Measurements from ENCODE around the gene CACNA1C.

The CACNA1C gene

DNA sequence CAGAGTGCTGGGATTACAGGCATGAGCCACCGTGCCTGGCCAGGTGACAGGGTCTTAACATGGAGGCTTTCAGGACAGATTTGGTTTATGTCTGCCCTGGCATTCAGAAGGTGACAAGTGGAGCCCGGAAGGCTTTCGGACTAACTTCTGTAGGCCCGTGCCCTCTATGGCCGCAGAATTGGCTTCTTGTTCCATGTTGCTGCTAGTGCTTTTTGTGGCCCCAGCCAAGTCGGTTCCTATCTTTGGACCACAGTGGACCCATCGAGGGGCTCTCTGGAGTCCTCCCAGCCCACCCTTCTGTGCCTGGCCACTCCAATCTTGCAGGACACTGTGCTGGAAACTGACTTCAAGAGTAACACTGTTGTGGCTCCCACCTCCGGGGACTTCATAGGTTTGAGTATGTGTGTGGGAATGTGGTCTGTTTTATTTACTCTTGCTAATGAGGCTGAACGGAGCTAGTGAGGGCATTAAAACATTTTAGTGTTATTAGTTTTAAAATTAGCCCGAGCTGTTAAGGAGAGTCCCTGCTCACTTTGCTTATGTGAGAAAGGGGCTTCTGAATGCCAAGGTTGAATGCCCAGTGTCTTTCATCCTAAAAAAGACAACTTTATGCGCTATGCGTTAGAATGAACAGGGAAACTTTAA, 245.9 kb downstream of the CACNA1C start:
- DNase-seq (ENCODE audit: low spot score), result no peak

DNA sequence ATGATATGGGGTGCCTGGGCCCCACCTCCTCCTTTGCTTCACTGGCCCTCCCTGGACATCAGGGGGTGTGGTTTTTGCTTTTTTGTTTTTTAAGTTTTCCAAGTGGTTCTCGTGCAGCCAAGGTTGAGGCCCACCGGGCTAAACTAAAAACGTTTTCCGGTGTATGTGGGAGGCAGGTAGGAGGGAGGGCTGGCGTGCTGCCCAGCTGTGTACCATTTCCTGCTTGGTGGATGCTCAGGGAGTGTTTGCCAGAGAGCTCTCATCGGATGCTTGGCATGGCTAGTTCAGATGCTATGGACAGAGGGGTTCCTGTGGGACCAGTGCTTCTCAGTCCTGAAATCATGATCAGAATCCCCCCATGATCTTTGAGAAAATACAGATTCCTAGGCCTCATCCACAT, 246.4 kb downstream of the CACNA1C start:
- no peak for DNase-seq (ENCODE audit: low spot score)

DNA sequence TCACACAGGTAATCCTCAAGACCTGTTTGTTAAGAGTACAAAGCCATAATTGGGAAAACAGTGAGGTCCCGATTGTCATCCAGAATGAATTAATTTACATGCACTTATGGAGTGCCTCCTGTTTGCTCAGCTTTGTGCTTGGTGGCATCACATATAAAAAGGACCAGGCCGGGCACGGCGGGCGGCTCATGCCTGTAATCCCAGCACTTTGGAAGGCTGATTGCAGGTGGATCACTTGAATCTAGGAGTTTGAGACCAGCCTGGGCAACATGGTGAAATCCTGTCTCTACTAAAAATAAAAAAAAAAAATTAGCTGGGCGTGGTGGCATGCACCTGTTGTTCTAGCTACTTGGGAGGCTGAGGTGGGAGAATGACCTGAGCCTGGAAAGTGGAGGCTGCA, 247.4 kb downstream of the CACNA1C start:
- DNase-seq (ENCODE audit: low spot score), result no peak

DNA sequence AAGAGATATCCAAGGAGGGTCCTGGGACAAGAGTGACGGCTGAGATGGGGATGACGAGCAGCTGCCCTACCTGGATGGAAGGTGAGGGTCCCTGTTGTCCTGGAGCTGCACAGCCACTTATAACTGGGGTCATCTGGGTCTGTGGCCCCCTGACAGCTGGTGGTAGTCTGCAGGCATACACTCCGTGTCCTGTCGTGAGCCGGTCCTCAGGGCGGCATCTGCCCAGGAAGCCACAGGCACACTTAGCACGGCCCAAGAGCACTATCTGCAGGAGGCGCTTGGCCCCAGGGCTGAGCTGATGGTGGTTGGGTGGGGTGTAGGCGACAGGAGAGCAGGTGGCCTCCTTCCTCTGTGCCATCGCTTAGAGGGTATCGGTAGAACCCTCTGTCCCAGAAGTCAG, 248.1 kb downstream of the CACNA1C start:
- no peak for DNase-seq (ENCODE audit: low spot score)

DNA sequence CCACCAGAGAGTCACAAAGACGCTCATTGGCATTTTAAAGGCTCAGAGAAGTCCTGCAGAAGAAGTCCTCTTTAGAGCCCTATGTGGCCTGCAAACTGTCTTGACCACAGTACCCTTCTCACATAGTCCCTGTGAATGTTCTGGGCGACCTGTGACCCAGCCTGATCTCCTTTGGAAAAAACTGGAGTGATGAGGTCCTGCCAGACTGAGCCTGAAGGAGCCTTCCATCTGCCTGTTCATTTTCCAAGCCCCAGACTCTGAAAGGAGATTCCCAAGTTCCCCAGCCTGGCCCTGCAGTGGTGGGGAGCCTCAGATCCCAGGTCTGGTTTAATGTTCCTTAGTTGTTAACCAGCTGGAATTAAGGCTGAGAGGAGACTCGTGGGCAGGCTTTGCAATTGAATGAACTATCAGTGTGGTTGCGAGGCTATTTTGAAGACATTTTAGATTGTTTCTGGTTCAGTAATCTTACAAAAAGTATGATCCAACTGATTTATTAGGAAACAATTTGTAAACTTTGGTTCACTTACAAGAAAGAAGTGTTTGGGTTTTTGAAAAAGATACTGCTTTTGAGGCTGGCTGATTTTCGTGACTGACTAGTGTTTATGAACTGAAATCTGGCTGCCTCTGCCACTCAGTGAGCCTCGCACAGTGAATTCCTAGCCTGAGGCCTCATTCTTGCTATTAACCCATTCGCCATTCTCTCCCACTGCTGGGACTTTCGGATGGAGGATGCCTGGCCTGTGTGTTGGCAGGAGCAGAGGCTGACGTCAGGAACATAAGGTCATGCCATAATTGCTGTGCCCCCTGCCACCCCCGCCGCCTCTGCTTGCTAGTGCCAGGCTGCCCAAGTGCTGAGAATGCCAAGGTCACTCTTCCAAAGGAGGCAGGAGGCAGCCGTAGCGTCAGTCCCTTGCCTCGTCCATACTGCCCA, 249.0 kb downstream of the CACNA1C start:
- DNase-seq (ENCODE audit: low spot score), result peak; percentile 76

DNA sequence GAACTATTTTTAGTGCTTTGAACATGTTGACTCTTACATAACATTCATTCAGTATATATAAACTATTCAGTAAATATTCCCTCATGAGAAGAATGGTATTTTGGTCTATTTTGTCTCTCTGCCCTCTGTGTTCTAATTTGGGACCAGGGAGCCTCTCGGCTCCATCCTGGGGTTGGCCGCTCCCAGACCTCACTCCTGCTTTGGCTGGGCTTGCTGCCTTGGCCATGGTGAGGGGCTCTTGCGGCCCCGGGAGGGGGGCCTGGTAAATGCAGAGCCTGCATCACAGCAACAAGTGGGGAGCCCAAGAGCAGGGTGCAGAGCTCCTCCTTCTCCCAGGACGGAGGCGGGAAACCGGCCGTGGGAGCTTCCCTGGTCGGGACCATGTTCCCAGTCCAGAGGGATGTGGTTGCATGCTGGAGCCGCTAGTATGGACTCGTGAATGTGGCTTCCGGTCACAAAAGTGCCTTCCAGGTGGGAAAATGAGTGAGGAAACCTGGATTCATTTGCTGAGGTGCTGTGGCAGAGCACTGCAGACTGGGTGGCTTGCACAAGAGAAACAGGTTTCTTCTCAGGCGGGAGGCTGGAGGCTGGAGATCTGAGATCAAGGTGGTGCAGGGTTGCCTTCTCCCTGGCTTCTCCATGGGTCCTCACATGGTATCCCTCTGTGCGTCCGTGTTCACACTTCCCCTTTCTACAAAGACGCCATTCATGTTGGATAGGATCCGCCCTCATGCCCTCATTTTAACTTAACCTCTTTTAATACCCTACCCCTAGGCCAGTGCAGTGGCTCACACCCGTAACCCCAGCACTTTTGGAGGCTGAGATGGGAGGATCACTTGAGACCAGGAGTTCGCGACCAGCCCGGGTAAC, 250.2 kb downstream of the CACNA1C start:
- DNase-seq (ENCODE audit: low spot score), result no peak

DNA sequence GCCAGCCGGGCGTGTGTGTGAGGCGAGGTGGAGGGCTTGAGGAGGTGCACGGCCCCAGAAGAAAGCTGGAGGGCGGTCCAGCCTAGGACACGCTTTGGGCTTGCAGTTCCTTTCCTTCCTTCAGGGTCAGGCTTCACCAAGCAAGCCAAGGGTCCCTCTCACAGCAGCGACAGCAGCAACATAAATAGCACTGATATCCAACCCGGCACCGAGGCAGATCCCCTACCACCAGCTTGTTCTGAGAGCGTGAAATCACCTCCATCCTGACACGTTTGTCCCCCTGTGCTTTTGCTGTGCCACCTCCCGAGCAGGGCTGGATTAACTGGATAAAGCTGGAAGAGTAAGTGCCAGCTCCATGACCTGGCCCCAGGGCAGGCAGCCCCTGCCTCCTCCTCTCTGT, 251.4 kb downstream of the CACNA1C start:
- DNase-seq (ENCODE audit: low spot score), result no peak

DNA sequence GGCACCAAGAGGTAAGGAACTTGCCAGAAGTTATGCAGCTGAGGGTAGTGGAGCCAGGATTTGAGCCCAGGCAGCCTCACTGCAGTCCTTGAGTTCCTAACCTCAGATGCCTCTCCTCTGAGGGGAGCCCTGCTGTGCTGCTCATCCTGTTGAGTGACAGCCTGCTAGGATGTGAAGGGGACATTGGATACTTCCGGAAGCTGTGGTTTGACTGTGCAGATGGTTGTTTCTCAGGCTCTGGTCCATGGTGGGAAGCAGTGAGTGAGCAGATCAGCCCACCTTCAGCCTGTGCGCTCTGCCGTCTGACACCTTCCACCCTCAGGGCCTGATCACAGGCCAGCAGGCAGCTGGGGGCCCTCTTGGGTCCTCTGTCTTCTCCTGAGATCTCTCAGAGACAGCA, 253.2 kb downstream of the CACNA1C start:
- no peak for DNase-seq (ENCODE audit: low spot score)

DNA sequence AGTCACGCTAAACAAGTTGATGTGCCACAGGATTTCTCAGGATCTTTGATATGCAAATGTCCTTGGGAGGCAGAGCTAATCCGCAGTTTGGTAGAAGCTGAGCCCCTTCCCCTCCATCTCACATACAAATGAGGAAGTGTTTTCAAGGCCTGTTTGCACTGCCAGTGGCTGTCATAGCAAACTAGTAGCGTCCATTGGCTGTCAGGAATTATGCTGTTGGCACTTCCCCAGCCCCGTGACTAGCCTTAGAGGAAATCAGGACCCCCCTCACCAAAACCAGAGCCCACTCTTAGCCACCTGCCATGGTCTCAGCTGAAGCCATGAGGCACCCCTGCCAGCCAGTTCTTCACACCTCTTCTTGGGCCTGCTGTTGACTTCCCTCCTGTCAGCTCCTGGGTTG, 253.9 kb downstream of the CACNA1C start:
- DNase-seq (ENCODE audit: low spot score), result no peak

DNA sequence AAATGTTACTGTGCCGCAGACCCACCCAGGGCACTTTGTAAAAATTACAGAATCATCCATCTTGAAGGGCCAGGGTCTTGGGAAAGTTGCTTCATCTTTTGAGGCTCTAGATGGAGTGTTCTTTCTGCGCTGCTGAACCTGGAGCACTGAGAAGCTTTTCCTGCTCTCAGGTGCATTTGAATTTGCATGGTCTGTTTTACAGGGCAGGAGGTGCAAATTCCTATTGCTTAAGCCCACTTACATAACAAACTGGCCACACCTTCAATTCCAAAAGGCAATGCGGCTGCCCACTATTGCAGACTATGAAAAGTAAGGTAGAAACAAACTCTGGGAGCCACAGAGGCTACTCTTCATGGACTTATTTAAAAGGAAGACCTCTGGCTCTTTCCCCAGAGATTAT, 254.8 kb downstream of the CACNA1C start:
- no peak for DNase-seq (ENCODE audit: low spot score)

DNA sequence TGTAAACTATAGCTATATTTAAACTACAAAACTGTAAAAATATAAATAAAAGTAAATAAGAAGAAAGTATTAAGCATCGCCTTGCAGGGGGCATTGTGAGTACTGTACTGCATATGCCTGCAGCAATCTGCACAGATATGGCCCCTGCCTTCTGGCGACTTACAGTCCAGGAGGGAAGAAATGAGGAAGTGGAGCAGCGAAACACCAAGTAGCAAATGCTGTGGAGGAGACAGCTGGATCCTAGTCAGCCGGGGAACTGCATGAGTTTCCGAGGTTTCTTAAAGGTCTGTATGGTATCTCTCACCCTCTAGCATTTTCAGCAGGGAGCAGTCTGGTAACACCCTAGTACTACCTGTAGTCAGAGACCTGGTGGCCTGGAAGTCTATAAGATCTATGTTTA, 256.9 kb downstream of the CACNA1C start:
- no peak for DNase-seq (ENCODE audit: low spot score)

DNA sequence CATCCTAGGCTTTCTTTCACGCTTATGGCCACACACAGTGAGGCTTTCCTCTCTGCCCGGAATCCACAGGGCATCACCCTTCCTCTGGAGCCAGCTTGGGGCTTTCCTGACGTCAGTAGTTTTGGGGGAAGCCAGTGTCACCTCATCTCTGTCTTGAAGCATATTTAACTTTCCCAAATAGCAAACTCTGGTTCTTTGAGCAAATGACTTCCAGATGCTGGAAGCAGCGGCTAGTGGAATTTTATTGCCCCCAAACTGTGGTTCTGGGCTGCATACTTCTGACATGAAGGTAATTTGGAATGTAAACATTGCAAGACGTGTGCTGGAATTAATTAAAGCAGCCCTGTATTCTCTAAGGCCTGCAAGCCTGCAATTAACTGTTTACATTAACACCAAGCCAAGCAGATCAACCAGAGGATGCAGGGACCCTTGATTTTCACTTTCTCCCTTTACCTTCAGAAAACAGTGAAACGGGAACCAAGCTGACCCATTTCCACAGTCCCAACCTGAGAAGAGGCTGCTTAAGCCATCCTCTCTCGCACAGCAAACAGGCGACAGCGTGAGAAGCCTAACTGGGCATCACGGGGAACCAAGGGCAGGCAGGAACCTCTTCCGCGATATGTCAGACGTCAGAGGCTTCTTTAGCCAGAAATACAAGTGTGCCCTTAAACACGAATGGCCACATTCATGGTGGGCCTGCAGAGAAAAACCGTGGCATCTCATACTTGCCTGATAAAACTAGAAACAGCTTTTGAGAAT, 258.4 kb downstream of the CACNA1C start:
- DNase-seq (ENCODE audit: low spot score), result peak; percentile 76

DNA sequence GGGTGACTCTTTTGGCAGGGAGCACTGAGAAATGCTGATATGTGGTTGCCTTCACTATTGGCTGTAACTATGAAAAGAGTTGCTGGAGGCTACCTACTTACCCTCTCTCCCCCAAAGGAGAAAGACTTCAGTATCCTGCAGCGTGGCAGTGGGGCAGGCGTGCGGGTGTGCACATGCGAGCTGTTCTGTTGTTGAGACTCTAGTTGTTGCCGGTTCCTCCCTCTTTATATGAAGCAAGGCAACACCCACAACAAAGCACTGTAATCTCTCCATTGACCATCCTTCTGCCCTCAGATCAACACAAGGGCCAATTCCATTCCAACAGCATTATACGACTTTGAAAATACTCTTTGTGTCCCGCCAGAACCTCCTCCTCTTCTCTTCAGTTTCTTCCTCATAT, 259.4 kb downstream of the CACNA1C start:
- DNase-seq (ENCODE audit: low spot score), result no peak

DNA sequence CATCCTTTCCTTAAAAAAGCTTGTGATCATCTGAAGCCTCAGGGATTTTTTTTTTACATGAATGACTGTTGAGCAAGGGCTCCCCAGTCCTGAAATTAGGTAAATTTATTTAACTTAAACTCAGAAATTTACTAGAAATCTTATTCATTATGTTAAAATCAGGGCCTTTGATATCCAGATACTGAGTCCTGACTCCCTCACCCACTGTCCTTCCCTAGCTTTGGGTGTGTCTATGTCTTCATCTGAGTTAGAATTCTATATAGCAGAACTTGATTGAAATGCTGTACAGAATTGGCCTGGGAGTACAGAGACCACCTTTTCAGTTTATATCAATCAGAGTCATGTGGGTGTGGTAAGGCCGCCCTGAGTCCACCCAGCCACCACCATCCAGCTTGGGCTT, 260.0 kb downstream of the CACNA1C start:
- DNase-seq (ENCODE audit: low spot score), result no peak

DNA sequence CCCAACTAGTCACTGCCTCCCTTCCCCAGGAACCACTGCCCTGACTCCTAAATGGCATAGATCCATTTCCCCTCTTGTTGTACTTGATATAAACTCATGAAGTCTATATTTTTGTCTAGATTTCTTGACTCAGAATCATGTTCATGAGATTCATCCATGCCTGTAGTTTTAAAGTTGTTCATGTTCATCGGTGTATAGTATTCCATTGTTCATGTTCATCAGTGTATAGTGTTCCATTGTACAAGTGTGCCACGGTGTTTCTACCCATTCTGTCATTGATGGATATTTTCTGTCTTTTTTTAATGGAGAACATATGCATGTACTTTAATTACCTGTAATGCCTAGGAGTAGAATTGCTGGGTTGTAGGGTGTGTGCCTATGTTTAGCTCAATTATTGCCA, 261.7 kb downstream of the CACNA1C start:
- DNase-seq (ENCODE audit: low spot score), result no peak

DNA sequence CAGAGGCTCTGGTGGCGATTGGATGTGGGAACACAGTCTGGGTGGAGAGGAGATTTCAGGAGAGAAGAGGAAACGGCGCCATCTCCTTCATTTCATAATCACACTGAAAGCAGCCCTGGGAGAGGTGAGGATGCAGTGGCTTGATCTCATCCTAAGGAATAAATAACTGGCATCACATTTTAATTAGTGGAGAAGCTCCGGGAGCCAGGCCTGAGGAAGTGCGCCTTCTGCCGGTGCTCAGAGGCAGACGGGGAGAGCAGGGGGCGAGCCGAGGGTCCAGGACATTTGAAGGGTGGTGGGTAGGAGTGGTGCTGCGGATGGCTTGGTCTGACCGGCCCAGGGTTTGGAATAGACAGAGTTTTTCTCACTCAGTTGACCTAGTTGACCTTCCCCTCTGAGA, 265.0 kb downstream of the CACNA1C start:
- no peak for DNase-seq (ENCODE audit: low spot score)

DNA sequence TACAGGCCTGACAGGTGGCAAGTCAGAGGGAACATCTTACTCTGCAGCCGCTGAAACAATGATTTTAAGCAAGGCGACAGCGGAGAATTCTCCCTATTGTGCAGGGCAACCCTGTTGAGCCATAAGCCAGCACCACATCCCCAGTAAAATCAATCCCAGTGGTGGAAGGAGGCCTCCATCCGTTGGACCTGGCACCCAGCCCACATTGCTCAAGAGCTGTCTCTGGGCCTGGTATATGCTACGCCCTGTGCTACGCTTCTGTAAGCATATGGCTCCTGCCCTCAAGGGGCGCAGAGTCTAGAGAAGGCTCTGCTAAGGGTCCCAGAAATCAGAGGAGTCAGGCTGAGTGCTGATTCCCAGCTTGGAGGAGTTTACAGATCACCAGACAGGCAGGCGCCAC, 265.5 kb downstream of the CACNA1C start:
- DNase-seq (ENCODE audit: low spot score), result no peak

DNA sequence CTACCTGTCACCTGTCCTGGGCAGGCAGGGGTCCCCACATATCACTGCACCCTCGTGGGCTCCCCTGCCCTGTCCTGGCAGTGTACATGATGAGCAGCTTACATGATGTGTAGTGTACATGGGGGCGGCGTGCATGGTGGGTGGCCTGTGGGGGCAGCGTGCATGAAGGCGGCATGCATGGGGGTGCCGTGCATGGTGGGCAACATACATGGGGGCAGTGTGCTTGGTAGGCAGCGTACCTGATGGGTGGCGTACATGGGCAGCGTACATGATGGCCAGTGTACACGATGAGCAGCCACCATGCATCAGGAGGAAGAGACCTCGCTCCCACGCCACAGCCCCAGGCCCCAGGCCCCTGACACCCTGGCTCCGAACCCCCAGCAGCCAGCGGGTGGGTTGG, 266.3 kb downstream of the CACNA1C start:
- DNase-seq (ENCODE audit: low spot score), result no peak

DNA sequence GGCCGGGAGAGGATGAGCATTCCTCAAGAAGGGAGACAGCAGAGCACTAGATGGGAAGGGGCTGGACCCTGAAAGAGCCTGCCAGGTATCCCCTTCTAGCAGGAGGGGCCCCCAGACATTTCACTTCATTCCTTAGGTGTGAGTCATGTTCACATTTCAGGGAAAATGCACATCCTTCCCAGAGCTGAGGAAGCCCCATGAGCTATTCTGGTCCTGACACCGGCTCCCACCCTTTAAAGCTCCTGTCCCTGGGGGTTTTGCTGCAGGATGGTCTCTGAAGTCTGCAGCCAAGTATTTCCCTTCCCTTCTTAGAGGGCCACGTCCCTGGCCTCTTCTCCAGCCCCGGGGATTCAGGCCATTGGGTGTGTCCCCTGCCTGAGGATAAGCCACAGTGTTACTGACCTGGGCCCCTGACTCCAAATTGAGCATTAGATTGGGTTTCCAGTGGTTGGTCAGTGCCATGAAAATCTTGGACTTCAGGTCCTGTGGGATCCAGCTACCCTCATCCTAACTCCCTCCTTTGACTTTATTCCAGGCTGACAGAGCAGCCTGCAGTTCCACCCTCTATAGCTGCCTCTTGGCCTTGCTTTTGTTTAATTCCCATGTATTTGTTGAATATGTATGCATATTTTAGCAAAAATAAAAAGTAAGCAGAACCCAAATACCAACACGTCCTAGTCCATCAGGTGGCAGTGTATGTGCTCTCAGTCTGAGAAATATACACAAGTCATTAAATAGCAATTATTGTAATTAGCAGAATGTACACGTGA, 267.1 kb downstream of the CACNA1C start:
- peak; percentile 58 for DNase-seq (ENCODE audit: low spot score)

DNA sequence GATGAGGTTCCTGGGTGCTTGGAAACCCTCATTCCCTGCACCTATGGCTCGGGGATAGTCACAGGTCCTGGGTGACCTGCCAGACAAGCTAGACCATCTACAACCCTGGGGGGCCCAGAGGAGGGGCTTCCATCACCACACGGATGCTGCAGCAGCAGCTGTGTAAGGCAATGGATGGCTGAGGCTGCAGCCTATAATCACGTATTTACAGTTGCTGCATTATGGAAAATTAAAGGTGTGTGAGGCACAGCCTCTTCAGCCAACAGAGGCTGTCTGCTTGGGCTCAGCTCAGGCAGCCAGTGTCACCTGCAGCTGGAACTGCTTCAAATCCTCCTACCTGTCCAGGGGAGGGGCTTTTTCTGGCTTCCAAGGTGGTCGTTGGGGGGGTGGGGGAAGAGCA, 268.1 kb downstream of the CACNA1C start:
- no peak for DNase-seq (ENCODE audit: low spot score)

DNA sequence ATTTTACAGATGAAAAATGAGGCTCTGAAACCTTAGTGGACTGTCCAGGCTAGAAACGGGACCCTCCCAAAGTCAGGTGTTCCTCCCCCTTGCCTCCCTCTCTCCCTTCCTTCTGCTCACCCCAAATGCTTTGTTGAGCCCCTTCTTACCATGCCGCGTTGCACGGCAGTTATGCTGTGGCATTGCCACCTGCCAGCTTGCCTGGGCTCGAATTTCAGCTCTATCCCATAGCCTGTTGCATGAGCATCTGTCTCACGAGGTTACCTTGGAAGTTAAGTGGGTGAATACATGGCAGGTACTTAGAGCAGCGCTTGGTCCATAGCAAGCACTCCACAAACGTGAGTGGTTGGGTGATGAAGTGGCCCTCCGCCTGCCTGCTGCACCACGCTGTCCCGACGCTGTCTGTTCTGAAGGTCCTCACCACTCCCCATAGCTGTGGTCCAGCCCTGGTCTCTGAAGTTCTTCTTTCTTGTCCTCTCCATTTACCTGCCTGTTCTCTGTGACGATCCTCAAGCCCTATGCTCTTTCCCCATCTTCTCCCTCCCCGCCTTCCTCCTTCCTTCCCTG, 269.9 kb downstream of the CACNA1C start:
- DNase-seq (ENCODE audit: low spot score), result no peak
